Erythroblast (primary cell): ENCODE results near the gene KLRC4.
"Not testable (repeated sequence)": the region's sequence is repeated elsewhere in the genome, so short reads cannot be mapped to it uniquely, and the experiment has no call there.

Experiments
- GATA1 ChIP-seq: IDR thresholded peaks from 2 replicates; pipeline ENCODE4 v1.6.1; 2011; ENCODE audit warnings: low read depth, mild to moderate bottlenecking, control low read depth, low read length, moderate library complexity
- POLR2A ChIP-seq: IDR thresholded peaks from 2 replicates; pipeline ENCODE4 v1.6.1; 2011; ENCODE audit warnings: mild to moderate bottlenecking, low read length

GRCh38 chr12:10439608-10440274, 30.2 kb upstream of the KLRC4 start:
- not testable (repeated sequence) for TF ChIP-seq POLR2A, GATA1
